ENCODE results near the gene IMPA2.

DNA sequence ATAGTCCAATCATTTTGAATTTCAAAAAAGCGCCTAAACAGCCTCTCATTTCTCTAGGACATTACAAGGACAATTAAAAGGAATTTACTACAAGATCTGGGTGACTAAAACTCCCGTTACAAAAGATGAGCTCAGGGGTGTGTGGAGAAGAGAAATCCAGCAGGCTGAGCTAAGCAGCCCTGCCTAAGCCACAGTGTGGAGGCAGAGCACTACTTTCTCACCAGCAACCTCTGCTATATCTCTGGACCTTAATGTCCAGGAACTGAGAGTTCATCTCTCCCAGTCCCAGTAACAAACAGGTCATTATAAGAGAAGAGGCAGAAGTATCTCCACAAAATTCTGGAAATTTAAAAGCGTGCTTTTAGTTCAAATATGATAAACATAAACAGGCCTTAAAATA lies 93.4 kb downstream of the IMPA2 start:
- no peak for TF ChIP-seq EZH2 (IDR thresholded peaks at IDR 0.05; ENCODE audit: low read depth, low read length, severe bottlenecking)
- TF ChIP-seq, protein P1, sequence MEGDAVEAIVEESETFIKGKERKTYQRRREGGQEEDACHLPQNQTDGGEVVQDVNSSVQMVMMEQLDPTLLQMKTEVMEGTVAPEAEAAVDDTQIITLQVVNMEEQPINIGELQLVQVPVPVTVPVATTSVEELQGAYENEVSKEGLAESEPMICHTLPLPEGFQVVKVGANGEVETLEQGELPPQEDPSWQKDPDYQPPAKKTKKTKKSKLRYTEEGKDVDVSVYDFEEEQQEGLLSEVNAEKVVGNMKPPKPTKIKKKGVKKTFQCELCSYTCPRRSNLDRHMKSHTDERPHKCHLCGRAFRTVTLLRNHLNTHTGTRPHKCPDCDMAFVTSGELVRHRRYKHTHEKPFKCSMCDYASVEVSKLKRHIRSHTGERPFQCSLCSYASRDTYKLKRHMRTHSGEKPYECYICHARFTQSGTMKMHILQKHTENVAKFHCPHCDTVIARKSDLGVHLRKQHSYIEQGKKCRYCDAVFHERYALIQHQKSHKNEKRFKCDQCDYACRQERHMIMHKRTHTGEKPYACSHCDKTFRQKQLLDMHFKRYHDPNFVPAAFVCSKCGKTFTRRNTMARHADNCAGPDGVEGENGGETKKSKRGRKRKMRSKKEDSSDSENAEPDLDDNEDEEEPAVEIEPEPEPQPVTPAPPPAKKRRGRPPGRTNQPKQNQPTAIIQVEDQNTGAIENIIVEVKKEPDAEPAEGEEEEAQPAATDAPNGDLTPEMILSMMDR (IDR thresholded peaks at IDR 0.05; ENCODE audit: control extremely low read depth in 1 of 3, insufficient read depth in 1 of 3, low read depth in 1 of 3, low read length in 3 of 3), result no peak
- TF ChIP-seq RFX5 (IDR thresholded peaks at IDR 0.05; ENCODE audit: borderline replicate concordance, low read depth, low read length), result no peak
- TF ChIP-seq NRF1 (IDR thresholded peaks at IDR 0.05; ENCODE audit: low read depth, low read length), result no peak
- no peak for TF ChIP-seq YY1 (IDR thresholded peaks at IDR 0.05; ENCODE audit: low read depth, low read length)
- no peak for TF ChIP-seq SIX5 (IDR thresholded peaks at IDR 0.05; ENCODE audit: low read depth, low read length)
- no peak for TF ChIP-seq POLR2A (IDR thresholded peaks at IDR 0.05; ENCODE audit: control extremely low read depth in 1 of 2, low read depth in 2 of 2, low read length in 2 of 2)
- TF ChIP-seq CHD2 (IDR thresholded peaks at IDR 0.05; ENCODE audit: low read length), result no peak
- TF ChIP-seq MAX (IDR thresholded peaks at IDR 0.05), result no peak
- TF ChIP-seq, protein P2, sequence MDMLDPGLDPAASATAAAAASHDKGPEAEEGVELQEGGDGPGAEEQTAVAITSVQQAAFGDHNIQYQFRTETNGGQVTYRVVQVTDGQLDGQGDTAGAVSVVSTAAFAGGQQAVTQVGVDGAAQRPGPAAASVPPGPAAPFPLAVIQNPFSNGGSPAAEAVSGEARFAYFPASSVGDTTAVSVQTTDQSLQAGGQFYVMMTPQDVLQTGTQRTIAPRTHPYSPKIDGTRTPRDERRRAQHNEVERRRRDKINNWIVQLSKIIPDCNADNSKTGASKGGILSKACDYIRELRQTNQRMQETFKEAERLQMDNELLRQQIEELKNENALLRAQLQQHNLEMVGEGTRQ (IDR thresholded peaks at IDR 0.05; ENCODE audit: low read length), result no peak
- no peak for TF ChIP-seq FOSL1 (IDR thresholded peaks at IDR 0.05; ENCODE audit: insufficient read depth, low read depth, low read length)

Measured in H1 (cell line).